Measurements from ENCODE around the gene WIPF3. TPM values are rescaled to one million over a fixed set of nuclear protein-coding genes. Genes with fewer than 3 reads are reported as not detected.

Gene WIPF3
- total and polyA plus RNA-seq, 10 of the 15 experiments (the other 5 are each of a cell fraction or from before 2014, with no cell fraction given): 0.03 to 0.05 TPM; not detected in 8

DNA sequence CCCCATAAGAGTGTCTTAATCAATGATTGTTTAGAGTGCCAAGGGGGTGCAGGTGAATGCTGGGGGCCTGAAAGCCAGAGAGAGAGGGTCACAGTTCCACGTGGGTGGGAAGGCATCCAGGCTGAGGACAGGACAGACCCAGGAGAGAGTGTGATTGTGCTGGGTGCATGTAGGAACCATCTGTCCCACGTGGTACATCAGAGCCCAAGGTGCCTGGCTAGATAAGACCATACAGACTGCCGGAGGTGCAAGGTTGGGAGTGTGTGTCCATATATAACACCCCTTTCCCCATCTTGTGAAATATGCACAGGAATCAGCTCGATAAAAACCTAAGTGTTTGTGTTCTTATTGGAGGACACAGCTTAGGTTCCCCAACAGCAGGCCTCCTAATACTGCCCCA, 85.5 kb downstream of the WIPF3 start:
- intact Hi-C loops (cut with micrococcal nuclease; ENCODE audit: unreplicated experiment): no loop called here
- ATAC-seq: no peak
- H3K27ac ChIP-seq (ENCODE audit: control insufficient read depth, insufficient read depth): no peak overlapping the region
- FAIRE-seq: no peak
- no peaks in the 10 kb centered on the region for H3K27me3 ChIP-seq (replicated peaks in 1 of 2; ENCODE audit: control insufficient read depth in 2 of 2, insufficient read depth in 2 of 2, low read length in 1 of 2)
- ChIA-PET POLR2A (no interaction called here), SMC1A (ENCODE audit: uncharacterized antibody, unreplicated experiment) (no interaction called here), RAD21 (ENCODE audit: unreplicated experiment) (no interaction called here), CTCF (no interaction called here)
- no peak overlapping the region for H2AFZ ChIP-seq (ENCODE audit: control insufficient read depth, low read depth, low read length)
- H3K9me3 ChIP-seq (replicated peaks; ENCODE audit: control insufficient read depth, insufficient read depth, low read length): no peaks in the 10 kb centered on the region
- no peak overlapping the region for H3K9ac ChIP-seq (ENCODE audit: control insufficient read depth, insufficient read depth, low read length)
- WGBS (ENCODE audit: insufficient coverage, insufficient replicate concordance, low lambda C conversion rate, missing lambda C conversion rate): 27% methylated on average over 4 of the region's 4 CpGs
- H3K79me2 ChIP-seq (ENCODE audit: control insufficient read depth, insufficient read depth, low read length): no peaks in the 10 kb centered on the region
- no peak overlapping the region for H3K4me2 ChIP-seq (ENCODE audit: control insufficient read depth, insufficient read depth)
- no TSS peak for BruUV-seq (replicated peaks)
- no peak for DNase-seq (ENCODE audit: low read depth, low spot score)
- H3K4me3 ChIP-seq: no peak overlapping the region
- no peaks in the 10 kb centered on the region for H3K4me1 ChIP-seq (ENCODE audit: control insufficient read depth, insufficient read depth, low read length)
- H3K36me3 ChIP-seq (ENCODE audit: control insufficient read depth in 2 of 2, insufficient read depth in 2 of 2, low read length in 1 of 2): no peaks in the 10 kb centered on the region
- H4K20me1 ChIP-seq (ENCODE audit: control insufficient read depth, insufficient read depth): no peaks in the 10 kb centered on the region
- in situ Hi-C loops (cut with MboI): no loop called here
- TF ChIP-seq ZBTB33 (IDR thresholded peaks at IDR 0.05) (no peak), SIX5 (IDR thresholded peaks at IDR 0.05; ENCODE audit: low read depth, low read length, severe bottlenecking) (no peak), CEBPZ (IDR thresholded peaks at IDR 0.05; ENCODE audit: low read depth, low read length) (no peak), TBL1XR1 (IDR thresholded peaks at IDR 0.05; ENCODE audit: low read depth, low read length) (no peak), ZBED1 (IDR thresholded peaks at IDR 0.05; ENCODE audit: borderline replicate concordance) (no peak), NFIC (IDR thresholded peaks at IDR 0.05; ENCODE audit: low read depth, low read length) (no peak), RELB (IDR thresholded peaks at IDR 0.05; ENCODE audit: low read depth) (no peak), LARP7 (IDR thresholded peaks at IDR 0.05) (no peak), BMI1 (IDR thresholded peaks at IDR 0.05; ENCODE audit: borderline replicate concordance) (no peak), POU2F2 (IDR thresholded peaks at IDR 0.05; ENCODE audit: borderline replicate concordance, low read depth, low read length) (no peak), SKIL (IDR thresholded peaks at IDR 0.05; ENCODE audit: low read depth, poor library complexity, severe bottlenecking) (no peak), SUPT20H (IDR thresholded peaks at IDR 0.05; ENCODE audit: borderline replicate concordance, control insufficient read depth, low read depth, low read length) (no peak), NR2C1 (IDR thresholded peaks at IDR 0.05) (no peak), CHD4 (IDR thresholded peaks at IDR 0.05) (no peak)
- TF ChIP-seq, protein P1, sequence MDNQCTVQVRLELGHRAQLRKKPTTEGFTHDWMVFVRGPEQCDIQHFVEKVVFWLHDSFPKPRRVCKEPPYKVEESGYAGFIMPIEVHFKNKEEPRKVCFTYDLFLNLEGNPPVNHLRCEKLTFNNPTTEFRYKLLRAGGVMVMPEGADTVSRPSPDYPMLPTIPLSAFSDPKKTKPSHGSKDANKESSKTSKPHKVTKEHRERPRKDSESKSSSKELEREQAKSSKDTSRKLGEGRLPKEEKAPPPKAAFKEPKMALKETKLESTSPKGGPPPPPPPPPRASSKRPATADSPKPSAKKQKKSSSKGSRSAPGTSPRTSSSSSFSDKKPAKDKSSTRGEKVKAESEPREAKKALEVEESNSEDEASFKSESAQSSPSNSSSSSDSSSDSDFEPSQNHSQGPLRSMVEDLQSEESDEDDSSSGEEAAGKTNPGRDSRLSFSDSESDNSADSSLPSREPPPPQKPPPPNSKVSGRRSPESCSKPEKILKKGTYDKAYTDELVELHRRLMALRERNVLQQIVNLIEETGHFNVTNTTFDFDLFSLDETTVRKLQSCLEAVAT (IDR thresholded peaks at IDR 0.05): no peak

Measured in GM12878 (cell line).